DOHH2 (cell line): ENCODE data around the gene CPLX1.

Experiments
- H3F3A ChIP-seq: fragments of 200-600 bp; sonication (generic), shearing (Covaris generic); 2 replicates; pipeline ENCODE4 v1.6.0; 2016; ENCODE audit warnings: antibody characterized with exemption, mild to moderate bottlenecking; ENCODE audit not compliant: control insufficient read depth, insufficient read depth
- H3K27ac ChIP-seq: fragments of 200-600 bp; sonication (generic); 2 replicates; pipeline ENCODE4 v1.5.1; 2014; ENCODE audit warnings: low read depth, mild to moderate bottlenecking, low read length, moderate library complexity
- H3K27me3 ChIP-seq: fragments of 200-600 bp; sonication (generic); 2 replicates; pipeline ENCODE4 v1.6.1; 2014; ENCODE audit warnings: mild to moderate bottlenecking, low read length, mixed read lengths; ENCODE audit not compliant: control insufficient read depth
- H3K36me3 ChIP-seq: fragments of 200-600 bp; sonication (generic); 2 replicates; pipeline ENCODE4 v1.6.1; 2014; ENCODE audit warnings: mild to moderate bottlenecking, low read length, moderate library complexity, mixed read lengths; ENCODE audit not compliant: control insufficient read depth
- H3K4me1 ChIP-seq: fragments of 200-600 bp; sonication (generic); 2 replicates; pipeline ENCODE4 v1.6.1; 2014; ENCODE audit warnings: mild to moderate bottlenecking, low read length, mixed read lengths; ENCODE audit not compliant: control insufficient read depth
- H3K4me2 ChIP-seq: fragments of 200-600 bp; sonication (generic); 2 replicates; pipeline ENCODE4 v1.6.0; 2014; ENCODE audit warnings: mild to moderate bottlenecking, low read length, moderate library complexity
- H3K4me3 ChIP-seq: fragments of 200-600 bp; sonication (generic); 2 replicates; pipeline ENCODE4 v1.5.1; 2014; ENCODE audit warnings: mild to moderate bottlenecking, low read length, mixed read lengths
- H3K79me2 ChIP-seq: fragments of 200-600 bp; sonication (generic); 2 replicates; pipeline ENCODE4 v1.6.1; 2014; ENCODE audit warnings: mild to moderate bottlenecking, low read length, mixed read lengths; ENCODE audit not compliant: control insufficient read depth
- H3K9me2 ChIP-seq: fragments of 200-600 bp; sonication (generic); replicated peaks from 2 replicates; pipeline ENCODE4 v1.6.1; 2014; ENCODE audit warnings: mild to moderate bottlenecking, low read length, mixed read lengths; ENCODE audit not compliant: control insufficient read depth
- H3K9me3 ChIP-seq: fragments of 200-600 bp; sonication (generic); 2 replicates; pipeline ENCODE4 v1.6.1; 2014; ENCODE audit warnings: antibody characterized with exemption, low read length, mixed read lengths; ENCODE audit not compliant: control insufficient read depth, insufficient read depth
- H4K20me1 ChIP-seq: fragments of 200-600 bp; sonication (generic); 2 replicates; pipeline ENCODE4 v1.6.0; 2014; ENCODE audit warnings: low read depth, mild to moderate bottlenecking, antibody characterized with exemption, low read length, moderate library complexity; ENCODE audit not compliant: control insufficient read depth, insufficient read depth
- EZH2phosphoT487 ChIP-seq: fragments of 200-600 bp; sonication (generic); IDR thresholded peaks from 2 replicates; pipeline ENCODE4 v1.6.1; 2017; ENCODE audit warnings: borderline replicate concordance, mild to moderate bottlenecking, antibody characterized with exemption, low read length, moderate library complexity, mixed read lengths
- TF ChIP-seq, protein P1 (sequence below): fragments of 200-600 bp; sonication (generic); IDR thresholded peaks from one replicate; pipeline ENCODE4 v1.5.1; 2014; ENCODE audit warnings: antibody characterized with exemption, mild to moderate bottlenecking, low read depth, low read length; ENCODE audit not compliant: poor library complexity, severe bottlenecking

CPLX1 gene

DNA sequence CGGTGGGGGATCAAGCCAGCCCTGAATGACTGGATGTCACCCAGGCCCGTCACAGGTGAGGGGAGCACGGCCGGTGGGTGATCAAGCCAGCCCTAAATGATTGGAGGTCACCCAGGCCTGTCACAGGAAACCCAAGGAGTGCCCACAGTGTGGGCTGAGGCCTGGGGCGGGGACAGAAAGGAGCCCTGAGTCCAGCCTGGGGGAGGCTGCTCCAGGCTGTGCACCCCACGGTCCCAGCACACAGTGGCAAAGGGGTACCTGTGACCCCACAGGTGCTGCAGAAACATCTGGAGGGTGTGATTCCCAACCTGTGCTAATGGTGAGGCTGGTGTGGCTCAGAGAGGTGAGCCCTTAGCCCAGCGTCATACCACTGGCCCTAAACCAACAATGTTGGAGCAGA lies 6.2 kb upstream of the CPLX1 start:
- H3K4me2 ChIP-seq = no peak overlapping the region
- no peaks in the 10 kb centered on the region for H3K36me3 ChIP-seq
- no peaks in the 10 kb centered on the region for H3F3A ChIP-seq
- peaks cover 9% of the 10 kb centered on the region for H3K27me3 ChIP-seq
- no peaks in the 10 kb centered on the region for H4K20me1 ChIP-seq
- peaks cover 8% of the 10 kb centered on the region for H3K9me3 ChIP-seq
- H3K79me2 ChIP-seq = no peaks in the 10 kb centered on the region
- H3K4me3 ChIP-seq = no peak overlapping the region
- H3K4me1 ChIP-seq = peaks cover 12% of the 10 kb centered on the region
- TF ChIP-seq, protein P1, sequence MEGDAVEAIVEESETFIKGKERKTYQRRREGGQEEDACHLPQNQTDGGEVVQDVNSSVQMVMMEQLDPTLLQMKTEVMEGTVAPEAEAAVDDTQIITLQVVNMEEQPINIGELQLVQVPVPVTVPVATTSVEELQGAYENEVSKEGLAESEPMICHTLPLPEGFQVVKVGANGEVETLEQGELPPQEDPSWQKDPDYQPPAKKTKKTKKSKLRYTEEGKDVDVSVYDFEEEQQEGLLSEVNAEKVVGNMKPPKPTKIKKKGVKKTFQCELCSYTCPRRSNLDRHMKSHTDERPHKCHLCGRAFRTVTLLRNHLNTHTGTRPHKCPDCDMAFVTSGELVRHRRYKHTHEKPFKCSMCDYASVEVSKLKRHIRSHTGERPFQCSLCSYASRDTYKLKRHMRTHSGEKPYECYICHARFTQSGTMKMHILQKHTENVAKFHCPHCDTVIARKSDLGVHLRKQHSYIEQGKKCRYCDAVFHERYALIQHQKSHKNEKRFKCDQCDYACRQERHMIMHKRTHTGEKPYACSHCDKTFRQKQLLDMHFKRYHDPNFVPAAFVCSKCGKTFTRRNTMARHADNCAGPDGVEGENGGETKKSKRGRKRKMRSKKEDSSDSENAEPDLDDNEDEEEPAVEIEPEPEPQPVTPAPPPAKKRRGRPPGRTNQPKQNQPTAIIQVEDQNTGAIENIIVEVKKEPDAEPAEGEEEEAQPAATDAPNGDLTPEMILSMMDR = no peak
- TF ChIP-seq EZH2phosphoT487 = no peak
- no peaks in the 10 kb centered on the region for H3K9me2 ChIP-seq
- no peak overlapping the region for H3K27ac ChIP-seq

DNA sequence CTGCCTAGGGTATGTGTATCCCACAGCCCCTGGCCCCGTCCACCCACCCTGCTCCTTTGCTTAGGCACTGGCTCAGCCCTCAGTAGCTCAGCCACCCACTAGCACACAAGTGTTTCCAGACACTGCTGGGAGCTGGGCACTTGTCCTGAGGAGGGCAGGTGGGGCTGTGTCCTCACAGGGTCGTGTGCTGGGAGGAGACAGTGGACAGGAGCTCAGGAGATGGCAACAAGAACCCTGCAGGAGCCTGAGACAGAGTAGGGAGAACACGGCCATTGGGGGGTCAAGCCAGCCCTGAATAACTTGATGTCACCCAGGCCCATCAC lies 5.5 kb upstream of the CPLX1 start:
- H3K4me1 ChIP-seq = peaks cover 12% of the 10 kb centered on the region
- H3F3A ChIP-seq = no peaks in the 10 kb centered on the region
- peaks cover 9% of the 10 kb centered on the region for H3K27me3 ChIP-seq
- H3K4me2 ChIP-seq = no peak overlapping the region
- H3K9me3 ChIP-seq = peaks cover 8% of the 10 kb centered on the region
- no peaks in the 10 kb centered on the region for H3K9me2 ChIP-seq
- H3K27ac ChIP-seq = no peak overlapping the region
- no peaks in the 10 kb centered on the region for H3K79me2 ChIP-seq
- no peaks in the 10 kb centered on the region for H4K20me1 ChIP-seq
- H3K36me3 ChIP-seq = no peaks in the 10 kb centered on the region
- no peak for TF ChIP-seq EZH2phosphoT487
- TF ChIP-seq, protein P1 = no peak
- no peak overlapping the region for H3K4me3 ChIP-seq

DNA sequence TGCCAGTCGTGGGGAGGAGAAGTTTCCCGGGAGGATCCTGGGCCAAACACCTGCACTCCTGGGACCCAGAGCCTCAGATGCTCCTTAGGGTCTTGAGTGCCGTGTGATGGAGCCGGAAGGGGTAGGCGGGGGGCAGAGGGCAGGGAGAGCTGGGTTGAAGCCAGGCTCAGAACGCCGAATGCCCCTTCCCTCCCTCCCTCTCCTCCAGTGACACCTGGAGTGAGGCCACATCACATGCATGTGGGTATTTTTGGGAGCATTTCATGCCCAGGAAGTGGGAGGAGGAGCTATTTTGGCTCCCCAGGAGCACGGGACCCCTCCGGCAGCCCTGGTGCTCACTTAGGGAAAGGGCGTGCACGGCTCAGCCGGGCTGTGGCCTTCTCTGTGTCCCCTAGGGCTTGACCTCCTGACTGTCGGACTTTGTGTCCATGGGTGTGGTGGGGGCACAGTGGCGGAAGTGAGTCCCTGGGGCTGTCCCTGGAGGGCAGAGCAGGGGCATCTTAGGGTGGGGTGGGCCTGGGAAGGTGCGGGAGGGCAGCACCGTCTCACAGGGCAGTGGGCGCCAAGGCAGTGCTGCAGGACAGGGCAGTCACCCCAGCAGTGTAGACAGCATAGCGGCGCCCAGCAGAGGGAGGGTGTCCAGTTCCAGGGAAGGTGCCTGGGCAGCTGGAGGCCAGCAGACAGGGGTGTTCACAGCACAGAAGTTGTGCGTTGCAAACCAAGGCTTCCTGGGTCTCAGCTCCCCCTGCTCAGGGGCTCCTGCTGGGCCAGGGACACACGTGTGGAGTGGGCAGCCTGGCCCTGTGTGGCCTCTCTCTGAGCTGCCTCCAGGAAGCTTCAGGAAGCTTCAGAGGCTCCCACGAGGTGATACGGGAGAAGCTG lies 4.9 kb upstream of the CPLX1 start:
- H3K79me2 ChIP-seq = no peaks in the 10 kb centered on the region
- no peaks in the 10 kb centered on the region for H3F3A ChIP-seq
- H4K20me1 ChIP-seq = no peaks in the 10 kb centered on the region
- H3K9me2 ChIP-seq = no peaks in the 10 kb centered on the region
- no peaks in the 10 kb centered on the region for H3K36me3 ChIP-seq
- no peak overlapping the region for H3K27ac ChIP-seq
- H3K4me1 ChIP-seq = peaks cover 12% of the 10 kb centered on the region
- H3K4me2 ChIP-seq = no peak overlapping the region
- no peak overlapping the region for H3K4me3 ChIP-seq
- TF ChIP-seq, protein P1 = no peak
- TF ChIP-seq EZH2phosphoT487 = no peak
- H3K9me3 ChIP-seq = peaks cover 8% of the 10 kb centered on the region
- H3K27me3 ChIP-seq = peaks cover 9% of the 10 kb centered on the region
